Fibroblast of lung (primary cell): ENCODE data around the gene CMBL. TPM values are rescaled to one million over a fixed set of nuclear protein-coding genes. Genes with fewer than 3 reads are reported as not detected.

Experiments used
- DNase-seq, 2 donors: peaks; one replicate each; pipeline versions ENCODE4 v3.0.0 to v3.0.0-alpha.2; 2010; ENCODE audit warnings: low read depth in 2 of 2
- H2AFZ ChIP-seq: 2 replicates; pipeline ENCODE4 v1.5.1; 2012; ENCODE audit warnings: low read length, control low read depth, inconsistent platforms
- H3K27ac ChIP-seq: 2 replicates; pipeline ENCODE4 v1.5.1; 2011; ENCODE audit warnings: low read length, control low read depth; ENCODE audit not compliant: insufficient read depth
- H3K27me3 ChIP-seq: 2 replicates; pipeline ENCODE4 v1.5.1; 2011; ENCODE audit warnings: mild to moderate bottlenecking, low read length; ENCODE audit not compliant: control insufficient read depth, insufficient read depth
- H3K36me3 ChIP-seq: 2 replicates; pipeline ENCODE4 v1.5.1; 2011; ENCODE audit warnings: low read length; ENCODE audit not compliant: control insufficient read depth, insufficient read depth
- H3K4me1 ChIP-seq: 2 replicates; pipeline ENCODE4 v1.5.1; 2011; ENCODE audit warnings: low read length; ENCODE audit not compliant: control insufficient read depth, insufficient read depth; ENCODE audit errors: extremely low read depth
- H3K4me2 ChIP-seq: 2 replicates; pipeline ENCODE4 v1.5.1; 2011; ENCODE audit warnings: low read length, control low read depth; ENCODE audit not compliant: insufficient read depth; ENCODE audit errors: extremely low read depth
- H3K4me3 ChIP-seq, 4 experiments: fragments of 200-600 bp in 1 of 4; sonication (generic) in 1 of 4; replicated peaks in 1 of 4; 2 replicates each; pipeline ENCODE4 v1.5.1; 2011 to 2016; ENCODE audit warnings: low read length in 4 of 4, low read depth in 3 of 4, mild to moderate bottlenecking in 3 of 4, control low read depth in 2 of 4, inconsistent platforms in 1 of 4, mixed read lengths in 1 of 4; ENCODE audit not compliant: insufficient read depth in 1 of 4; ENCODE audit errors: control extremely low read depth in 1 of 4
- H3K79me2 ChIP-seq: 2 replicates; pipeline ENCODE4 v1.5.1; 2012; ENCODE audit warnings: mild to moderate bottlenecking, low read length, inconsistent platforms; ENCODE audit not compliant: control insufficient read depth, insufficient read depth
- H3K9ac ChIP-seq: 2 replicates; pipeline ENCODE4 v1.5.1; 2011; ENCODE audit warnings: mild to moderate bottlenecking, low read length, control low read depth; ENCODE audit not compliant: insufficient read depth
- H3K9me3 ChIP-seq: 2 replicates; pipeline ENCODE4 v1.5.1; 2012; ENCODE audit warnings: low read depth, low read length; ENCODE audit not compliant: control insufficient read depth, insufficient read depth
- H4K20me1 ChIP-seq: 2 replicates; pipeline ENCODE4 v1.5.1; 2011; ENCODE audit warnings: low read length; ENCODE audit not compliant: control insufficient read depth, insufficient read depth; ENCODE audit errors: extremely low read depth
- CTCF ChIP-seq, 2 donors: IDR thresholded peaks in 1 of 2; conservative IDR thresholded peaks in 1 of 2; 1 replicate in 1 of 2; 2 replicates in 1 of 2; pipeline ENCODE4 v1.5.1; 2011 to 2012; ENCODE audit warnings: low read length in 2 of 2, control low read depth in 1 of 2, inconsistent platforms in 1 of 2, low read depth in 1 of 2, mild to moderate bottlenecking in 1 of 2
- EZH2 ChIP-seq: IDR thresholded peaks from 2 replicates; pipeline ENCODE4 v1.5.1; 2012; ENCODE audit warnings: low read length, control low read depth, mild to moderate bottlenecking; ENCODE audit errors: missing control alignments
- polyA plus RNA-seq, 2 donors: library from polyadenylated mRNA; depleted of rRNA in 1 of 2; stranded (reverse) in 1 of 2; unstranded in 1 of 2; fragments of >200 nt; gene quantifications; 2 replicates each; pipeline ENCODE4 v1.2.1, GENCODE V29; 2011 to 2012; ENCODE audit warnings: missing spikeins in 1 of 2
- total RNA-seq: library from RNA; depleted of rRNA; stranded (reverse); fragments of >200 nt; gene quantifications from 2 replicates; pipeline ENCODE4 v1.2.1, GENCODE V29; 2014

CMBL gene
- total and polyA plus RNA-seq, 2 donors (not counting 1 experiment from before 2014, with no cell fraction given): 18.6 to 20.8 TPM

- H3K27ac ChIP-seq: no peak overlapping the region
- DNase-seq: no peak
- no peak overlapping the region for H3K9ac ChIP-seq
- no peaks in the 10 kb centered on the region for H3K4me1 ChIP-seq
- no peaks in the 10 kb centered on the region for H3K79me2 ChIP-seq
- no peaks in the 10 kb centered on the region for H4K20me1 ChIP-seq
- TF ChIP-seq CTCF (conservative IDR thresholded peaks at IDR 0.05 in 1 of 2, IDR thresholded peaks at IDR 0.05 in 1 of 2; ENCODE audit: low read depth in 1 of 2, low read length in 2 of 2) (no peak), EZH2 (no peak)
- no peak overlapping the region for H2AFZ ChIP-seq
- no peaks in the 10 kb centered on the region for H3K27me3 ChIP-seq
- H3K9me3 ChIP-seq: no peaks in the 10 kb centered on the region
- H3K36me3 ChIP-seq: no peaks in the 10 kb centered on the region
- H3K4me2 ChIP-seq: no peak overlapping the region
- H3K4me3 ChIP-seq: no peak overlapping the region
Measured at GRCh38 chr5:10303201-10303600, 4.5 kb downstream of the CMBL start.

GRCh38 chr5:10301842-10302610, 5.7 kb downstream of the CMBL start:
- Histone ChIP-seq H3K27ac (no peak overlapping the region), H3K79me2 (no peaks in the 10 kb centered on the region), H3K4me2 (no peak overlapping the region), H3K9me3 (no peaks in the 10 kb centered on the region), H3K36me3 (no peaks in the 10 kb centered on the region), H2AFZ (no peak overlapping the region), H3K27me3 (no peaks in the 10 kb centered on the region), H4K20me1 (no peaks in the 10 kb centered on the region), H3K9ac (no peak overlapping the region), H3K4me1 (no peaks in the 10 kb centered on the region), H3K4me3 (no peak overlapping the region)
- no peak for TF ChIP-seq CTCF (conservative IDR thresholded peaks at IDR 0.05 in 1 of 2, IDR thresholded peaks at IDR 0.05 in 1 of 2; ENCODE audit: low read depth in 1 of 2, low read length in 2 of 2)
- no peak for TF ChIP-seq EZH2
- peak in 1 of 2 donors; percentile 42 for DNase-seq

GRCh38 chr5:10301266-10301665, 6.4 kb downstream of the CMBL start:
- H3K36me3 ChIP-seq: no peaks in the 10 kb centered on the region
- no peaks in the 10 kb centered on the region for H3K9me3 ChIP-seq
- TF ChIP-seq CTCF (conservative IDR thresholded peaks at IDR 0.05 in 1 of 2, IDR thresholded peaks at IDR 0.05 in 1 of 2; ENCODE audit: low read depth in 1 of 2, low read length in 2 of 2) (no peak), EZH2 (no peak)
- H3K27ac ChIP-seq: no peak overlapping the region
- H3K4me3 ChIP-seq: no peak overlapping the region
- no peaks in the 10 kb centered on the region for H3K4me1 ChIP-seq
- H2AFZ ChIP-seq: no peak overlapping the region
- no peaks in the 10 kb centered on the region for H3K27me3 ChIP-seq
- H3K79me2 ChIP-seq: no peaks in the 10 kb centered on the region
- no peak for DNase-seq
- no peaks in the 10 kb centered on the region for H4K20me1 ChIP-seq
- H3K9ac ChIP-seq: no peak overlapping the region
- H3K4me2 ChIP-seq: no peak overlapping the region
